Endothelial cell of umbilical vein (primary cell): ENCODE data around the gene NUDT13. TPM values are rescaled to one million over a fixed set of nuclear protein-coding genes. Genes with fewer than 3 reads are reported as not detected.

Source experiments
- BruUV-seq: library from RNA; stranded (reverse); fragments of 400-500 nt; replicated peaks from 2 replicates; lab custom pipeline; 2021; lab: Mats Ljungman, UMichigan
- CTCF ChIA-PET: fragments of 300-600, 350-600 bp; sonication (Branson Sonifier 250); formaldehyde crosslinking; loops from one replicate; lab custom pipeline; 2021; ENCODE audit warnings: antibody characterized with exemption, inconsistent platforms; lab: Charles Lee
- POLR2A ChIA-PET: fragments of 300-600, 350-600 bp; sonication (Branson Sonifier 250); formaldehyde crosslinking; loops from one replicate; lab custom pipeline; 2021; ENCODE audit warnings: antibody characterized with exemption, inconsistent platforms; lab: Charles Lee
- DNase-seq: peaks from one replicate; pipeline ENCODE4 v3.0.0-alpha.2; 2011; ENCODE audit warnings: low read depth, low spot score
- FAIRE-seq: peaks from 2 replicates; lab custom pipeline; 2011; peaks lifted over from hg19 to GRCh38; lab: Jason Lieb, UNC
- H2AFZ ChIP-seq: 2 replicates; pipeline ENCODE4 v1.6.0; 2012; ENCODE audit warnings: low read depth, low read length, control low read depth, inconsistent platforms
- H3K27ac ChIP-seq: 2 replicates; pipeline ENCODE4 v1.5.1; 2011; ENCODE audit warnings: low read depth, mild to moderate bottlenecking, control low read depth, low read length, moderate library complexity; ENCODE audit not compliant: insufficient read depth
- H3K27me3 ChIP-seq, 2 experiments: 2 replicates each; pipeline versions ENCODE4 v1.6.0 to v1.6.1; 2011; ENCODE audit warnings: low read length in 2 of 2, mixed read lengths in 1 of 2; ENCODE audit not compliant: control insufficient read depth in 2 of 2, insufficient read depth in 2 of 2
- H3K36me3 ChIP-seq, 2 experiments: 2 replicates in 1 of 2; 3 replicates in 1 of 2; pipeline ENCODE4 v1.5.1; 2011; ENCODE audit warnings: low read length in 2 of 2, mild to moderate bottlenecking in 1 of 2, moderate library complexity in 1 of 2; ENCODE audit not compliant: control insufficient read depth in 2 of 2, insufficient read depth in 2 of 2; ENCODE audit errors: extremely low read depth in 1 of 2
- H3K4me1 ChIP-seq: 3 replicates; pipeline ENCODE4 v1.5.1; 2011; ENCODE audit warnings: mild to moderate bottlenecking, low read length; ENCODE audit not compliant: control insufficient read depth, insufficient read depth; ENCODE audit errors: extremely low read depth
- H3K4me2 ChIP-seq: 2 replicates; pipeline ENCODE4 v1.6.1; 2011; ENCODE audit warnings: low read length, control low read depth, mixed read lengths; ENCODE audit not compliant: insufficient read depth
- H3K4me3 ChIP-seq, 3 experiments: fragments of 200-600 bp in 1 of 3; sonication (generic), shearing (Covaris generic) in 1 of 3; replicated peaks in 1 of 3; 2 replicates each; pipeline ENCODE4 v1.5.1; 2011 to 2016; ENCODE audit warnings: control low read depth in 3 of 3, low read length in 3 of 3, mild to moderate bottlenecking in 2 of 3, inconsistent platforms in 1 of 3, low read depth in 1 of 3, moderate library complexity in 1 of 3; ENCODE audit not compliant: insufficient read depth in 1 of 3
- H3K79me2 ChIP-seq: 2 replicates; pipeline ENCODE4 v1.6.0; 2012; ENCODE audit warnings: low read length, inconsistent platforms; ENCODE audit not compliant: control insufficient read depth, insufficient read depth
- H3K9ac ChIP-seq: replicated peaks from 2 replicates; pipeline ENCODE3; 2011; ENCODE audit warnings: low read length, control low read depth; ENCODE audit not compliant: insufficient read depth; ENCODE audit errors: extremely low read depth
- H3K9me1 ChIP-seq: replicated peaks from 3 replicates; pipeline ENCODE4 v1.6.0; 2011; ENCODE audit warnings: mild to moderate bottlenecking, low read length; ENCODE audit not compliant: control insufficient read depth, insufficient read depth; ENCODE audit errors: extremely low read depth
- H3K9me3 ChIP-seq: replicated peaks from 2 replicates; pipeline ENCODE4 v1.5.1; 2012; ENCODE audit warnings: low read length, inconsistent platforms; ENCODE audit not compliant: control insufficient read depth, insufficient read depth
- H4K20me1 ChIP-seq: replicated peaks from 2 replicates; pipeline ENCODE3; 2011; ENCODE audit warnings: mild to moderate bottlenecking, low read length; ENCODE audit not compliant: control insufficient read depth, insufficient read depth; ENCODE audit errors: extremely low read depth
- EZH2 ChIP-seq: IDR thresholded peaks from 2 replicates; pipeline ENCODE4 v1.6.1; 2012; ENCODE audit warnings: borderline replicate concordance, low read depth, mild to moderate bottlenecking, moderate library complexity, low read length, inconsistent platforms; ENCODE audit not compliant: severe bottlenecking
- FOS ChIP-seq: IDR thresholded peaks from 2 replicates; pipeline ENCODE4 v1.6.1; 2011; ENCODE audit warnings: mild to moderate bottlenecking, low read length, moderate library complexity, borderline replicate concordance; ENCODE audit not compliant: insufficient read depth
- JUN ChIP-seq: IDR thresholded peaks from 2 replicates; pipeline ENCODE4 v1.6.1; 2011; ENCODE audit warnings: borderline replicate concordance, low read depth; ENCODE audit not compliant: insufficient read length, insufficient read depth
- MYC ChIP-seq: IDR thresholded peaks from one replicate; pipeline ENCODE4 v1.6.1; 2011; ENCODE audit warnings: mild to moderate bottlenecking, low read depth, low read length
- POLR2A ChIP-seq: IDR thresholded peaks from 2 replicates; pipeline ENCODE4 v1.6.1; 2012; ENCODE audit warnings: low read depth, mild to moderate bottlenecking, control low read depth, low read length
- POLR2AphosphoS5 ChIP-seq: IDR thresholded peaks from 2 replicates; pipeline ENCODE4 v1.6.1; 2012; ENCODE audit warnings: low read depth, mild to moderate bottlenecking, control low read depth, low read length, moderate library complexity; ENCODE audit not compliant: insufficient read depth
- dilution Hi-C: fragments of 300-500 bp; cut with MboI; formaldehyde crosslinking; loops from one replicate; pipeline ENCODE4 v1.15.0; 2019; ENCODE audit warnings: low sequenced_read_pairs; ENCODE audit not compliant: extremely low pct_ligation_motif_present
- intact Hi-C: fragments of 100-400 bp; cut with micrococcal nuclease; formaldehyde crosslinking; loops from one replicate; pipeline ENCODE4 v1.10.0; 2022
- polyA plus RNA-seq, 4 experiments: library from polyadenylated mRNA; depleted of rRNA in 3 of 4; stranded (reverse) in 3 of 4; unstranded in 1 of 4; fragments of >200 nt; gene quantifications; 2 replicates each; pipeline versions ENCODE4 v1.2.1 to v1.2.3, GENCODE V29; 2011 to 2012; ENCODE audit warnings: missing spikeins in 1 of 4
- total RNA-seq: library from RNA; stranded (reverse); gene quantifications from 2 replicates; pipeline ENCODE4 v1.2.3, GENCODE V29; 2021
- TF ChIP-seq, protein P1 (sequence below), 2 donors: IDR thresholded peaks; 1 replicate in 1 of 2; 2 replicates in 1 of 2; pipeline ENCODE4 v1.5.1; 2011; ENCODE audit warnings: low read length in 2 of 2, mild to moderate bottlenecking in 2 of 2, moderate library complexity in 2 of 2, control low read depth in 1 of 2, inconsistent platforms in 1 of 2, low read depth in 1 of 2; ENCODE audit not compliant: insufficient read depth in 1 of 2; ENCODE audit errors: extremely low read depth in 1 of 2
- TF ChIP-seq, protein P2 (sequence below): IDR thresholded peaks from 2 replicates; pipeline ENCODE4 v1.6.1; 2011; ENCODE audit not compliant: insufficient read depth, insufficient read length

Gene NUDT13
- total and polyA plus RNA-seq, 2 donors (not counting 3 experiments of a cell fraction or from before 2014, with no cell fraction given): 1.6 to 2.3 TPM

DNA sequence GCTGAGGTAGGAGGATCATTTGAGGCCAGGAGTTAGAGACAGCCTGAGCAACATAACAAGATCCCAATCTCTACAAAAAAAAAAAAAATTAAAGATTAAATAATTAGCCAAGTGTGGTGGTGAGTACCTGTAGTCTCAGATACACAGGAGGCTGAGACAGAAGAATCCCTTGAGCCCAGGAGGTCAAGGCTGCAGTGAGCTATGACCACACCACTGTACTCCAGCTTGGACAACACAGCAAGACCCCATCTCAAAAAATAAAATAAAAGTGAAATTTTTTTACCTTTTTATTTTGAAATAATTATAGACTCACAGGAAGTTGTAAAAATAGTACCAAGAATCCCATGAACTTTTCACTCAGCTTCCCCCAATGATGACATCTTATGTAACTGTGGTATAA lies 62.6 kb downstream of the NUDT13 start:
- dilution Hi-C loops (no loop called here), intact Hi-C loops (no loop called here)
- H3K4me3 ChIP-seq: no peak overlapping the region
- FAIRE-seq (no peak), DNase-seq (no peak)
- H3K4me2 ChIP-seq: no peak overlapping the region
- POLR2A ChIA-PET: no interaction called here
- H4K20me1 ChIP-seq: no peaks in the 10 kb centered on the region
- no peak overlapping the region for H3K27ac ChIP-seq
- no peak overlapping the region for H3K9ac ChIP-seq
- H3K9me1 ChIP-seq: no peaks in the 10 kb centered on the region
- H3K27me3 ChIP-seq: no peaks in the 10 kb centered on the region
- H3K4me1 ChIP-seq: peaks cover 20% of the 10 kb centered on the region
- H3K36me3 ChIP-seq: no peaks in the 10 kb centered on the region
- no peaks in the 10 kb centered on the region for H3K9me3 ChIP-seq
- no peak overlapping the region for H2AFZ ChIP-seq
- H3K79me2 ChIP-seq: peaks cover 4% of the 10 kb centered on the region
- BruUV-seq: no TSS peak
- CTCF ChIA-PET: no interaction called here
- no peak for TF ChIP-seq POLR2A
- no peak for TF ChIP-seq MYC
- TF ChIP-seq FOS: no peak
- TF ChIP-seq POLR2AphosphoS5: no peak
- TF ChIP-seq, protein P1, sequence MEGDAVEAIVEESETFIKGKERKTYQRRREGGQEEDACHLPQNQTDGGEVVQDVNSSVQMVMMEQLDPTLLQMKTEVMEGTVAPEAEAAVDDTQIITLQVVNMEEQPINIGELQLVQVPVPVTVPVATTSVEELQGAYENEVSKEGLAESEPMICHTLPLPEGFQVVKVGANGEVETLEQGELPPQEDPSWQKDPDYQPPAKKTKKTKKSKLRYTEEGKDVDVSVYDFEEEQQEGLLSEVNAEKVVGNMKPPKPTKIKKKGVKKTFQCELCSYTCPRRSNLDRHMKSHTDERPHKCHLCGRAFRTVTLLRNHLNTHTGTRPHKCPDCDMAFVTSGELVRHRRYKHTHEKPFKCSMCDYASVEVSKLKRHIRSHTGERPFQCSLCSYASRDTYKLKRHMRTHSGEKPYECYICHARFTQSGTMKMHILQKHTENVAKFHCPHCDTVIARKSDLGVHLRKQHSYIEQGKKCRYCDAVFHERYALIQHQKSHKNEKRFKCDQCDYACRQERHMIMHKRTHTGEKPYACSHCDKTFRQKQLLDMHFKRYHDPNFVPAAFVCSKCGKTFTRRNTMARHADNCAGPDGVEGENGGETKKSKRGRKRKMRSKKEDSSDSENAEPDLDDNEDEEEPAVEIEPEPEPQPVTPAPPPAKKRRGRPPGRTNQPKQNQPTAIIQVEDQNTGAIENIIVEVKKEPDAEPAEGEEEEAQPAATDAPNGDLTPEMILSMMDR (IDR thresholded peaks at IDR 0.05; ENCODE audit: extremely low read depth in 1 of 2, insufficient read depth in 1 of 2, low read depth in 1 of 2, low read length in 2 of 2): no peak
- TF ChIP-seq, protein P2, sequence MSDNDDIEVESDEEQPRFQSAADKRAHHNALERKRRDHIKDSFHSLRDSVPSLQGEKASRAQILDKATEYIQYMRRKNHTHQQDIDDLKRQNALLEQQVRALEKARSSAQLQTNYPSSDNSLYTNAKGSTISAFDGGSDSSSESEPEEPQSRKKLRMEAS: no peak
- TF ChIP-seq JUN: no peak
- TF ChIP-seq EZH2: no peak
